Mammary epithelial cell (primary cell): ENCODE measurements around the gene ARHGEF40.

Experiments used
- CTCF ChIP-seq, 2 donors: IDR thresholded peaks in 1 of 2; conservative IDR thresholded peaks in 1 of 2; 2 replicates each; pipeline ENCODE4 v1.5.1; 2011 to 2012; ENCODE audit warnings: inconsistent platforms in 2 of 2, low read length in 2 of 2, mild to moderate bottlenecking in 2 of 2, control low read depth in 1 of 2, low read depth in 1 of 2; ENCODE audit not compliant: insufficient read depth in 1 of 2; ENCODE audit errors: extremely low read depth in 1 of 2
- EZH2 ChIP-seq: IDR thresholded peaks from 2 replicates; pipeline ENCODE4 v1.6.1; 2012; ENCODE audit warnings: low read length, inconsistent platforms, borderline replicate concordance

DNA sequence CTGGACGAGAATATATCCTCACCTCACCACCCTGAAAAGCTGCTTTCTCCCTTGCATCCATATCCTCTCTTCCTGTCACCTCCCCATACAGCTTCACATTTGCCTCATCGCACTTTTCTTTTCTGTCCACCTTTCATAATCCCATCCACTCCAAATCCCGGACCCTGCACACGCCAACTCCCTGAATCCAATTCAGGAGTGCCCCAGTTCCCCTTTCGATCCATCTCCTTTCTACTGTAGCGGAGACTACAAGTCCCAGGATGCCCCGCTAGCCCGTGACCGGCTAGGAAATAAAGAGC is 33.3 kb downstream of the ARHGEF40 start:
- TF ChIP-seq CTCF (conservative IDR thresholded peaks at IDR 0.05 in 1 of 2, IDR thresholded peaks at IDR 0.05 in 1 of 2; ENCODE audit: extremely low read depth in 1 of 2, insufficient read depth in 1 of 2, low read depth in 1 of 2, low read length in 2 of 2) (no peak), EZH2 (no peak)
